SHP77 (cell line): Measurements from ENCODE around the gene HLF.

ENCODE experiments used
- DNase-seq, 2 experiments: peaks; one replicate each; lab custom pipeline; 2025; lab: John Stamatoyannopoulos, UW

The HLF gene

GRCh38 chr17:55290492-55291113, 25.8 kb downstream of the HLF start:
- DNase-seq, result no peak

- DNase-seq, result no peak
Measured at GRCh38 chr17:55291114-55291507, 26.4 kb downstream of the HLF start.

- DNase-seq, result no peak
Measured at GRCh38 chr17:55292094-55292493, 27.3 kb downstream of the HLF start.

- no peak for DNase-seq
Measured at GRCh38 chr17:55294042-55294751, 29.4 kb downstream of the HLF start.

GRCh38 chr17:55295411-55296170, 30.8 kb downstream of the HLF start:
- DNase-seq, result peak; percentile 18 to 27

- DNase-seq, result no peak
Measured at GRCh38 chr17:55296171-55296695, 31.5 kb downstream of the HLF start.

GRCh38 chr17:55296699-55297098, 31.9 kb downstream of the HLF start:
- DNase-seq, result no peak

GRCh38 chr17:55298111-55298730, 33.5 kb downstream of the HLF start:
- no peak for DNase-seq

GRCh38 chr17:55299162-55299838, 34.5 kb downstream of the HLF start:
- no peak for DNase-seq

GRCh38 chr17:55299890-55300289, 35.1 kb downstream of the HLF start:
- no peak for DNase-seq

GRCh38 chr17:55300479-55301290, 35.9 kb downstream of the HLF start:
- no peak for DNase-seq

- DNase-seq, result peak in 1 of 2 experiments; percentile 2
Measured at GRCh38 chr17:55301521-55302406, 37.0 kb downstream of the HLF start.

GRCh38 chr17:55302407-55302787, 37.6 kb downstream of the HLF start:
- no peak for DNase-seq

GRCh38 chr17:55303008-55303493, 38.3 kb downstream of the HLF start:
- DNase-seq, result no peak

- no peak for DNase-seq
Measured at GRCh38 chr17:55303701-55304145, 39.0 kb downstream of the HLF start.

- DNase-seq, result no peak
Measured at GRCh38 chr17:55304171-55304859, 39.6 kb downstream of the HLF start.

- DNase-seq, result no peak
Measured at GRCh38 chr17:55305321-55306087, 40.7 kb downstream of the HLF start.

- DNase-seq, result no peak
Measured at GRCh38 chr17:55307879-55308278, 43.1 kb downstream of the HLF start.
